LNCAP (cell line): Measurements from ENCODE around the gene PLK1.

ENCODE experiments used
- TF ChIP-seq, protein P1 (sequence below): fragments of 450-650 bp; IDR thresholded peaks from 2 replicates; pipeline ENCODE4 v1.5.1; 2017; ENCODE audit warnings: mild to moderate bottlenecking

Gene PLK1

DNA sequence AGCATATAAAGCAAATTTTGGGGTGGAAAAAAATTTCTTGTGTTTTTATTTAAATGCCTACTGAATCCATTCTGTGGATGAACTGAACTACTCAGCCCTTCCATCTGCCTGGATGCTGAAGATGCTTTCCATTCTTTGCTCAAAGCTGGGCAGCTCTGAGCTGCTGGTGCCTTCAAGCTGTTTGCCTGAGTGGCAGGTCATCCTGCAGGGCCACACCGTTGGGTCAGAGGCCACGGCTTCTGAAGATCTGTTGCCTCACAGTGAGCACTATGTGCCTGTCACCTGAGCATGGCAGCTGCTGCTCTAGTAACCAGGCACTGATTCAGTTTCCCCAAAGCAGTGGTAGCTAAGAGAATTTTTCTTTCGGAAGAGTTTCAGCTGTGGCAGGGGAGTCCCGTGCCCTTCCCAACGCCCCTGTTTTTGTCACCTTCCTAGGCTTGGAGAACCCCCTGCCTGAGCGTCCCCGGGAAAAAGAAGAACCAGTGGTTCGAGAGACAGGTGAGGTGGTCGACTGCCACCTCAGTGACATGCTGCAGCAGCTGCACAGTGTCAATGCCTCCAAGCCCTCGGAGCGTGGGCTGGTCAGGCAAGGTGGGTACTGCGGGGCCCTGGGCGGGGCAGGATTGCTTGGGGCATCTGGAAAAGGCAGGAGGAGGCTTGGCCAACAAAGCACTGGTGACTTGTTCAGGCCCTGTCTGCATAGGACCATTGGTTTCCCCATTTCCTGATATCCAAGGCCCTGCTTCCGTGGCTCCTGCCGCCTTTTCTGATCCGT is 8.5 kb downstream of the PLK1 start:
- TF ChIP-seq, protein P1, sequence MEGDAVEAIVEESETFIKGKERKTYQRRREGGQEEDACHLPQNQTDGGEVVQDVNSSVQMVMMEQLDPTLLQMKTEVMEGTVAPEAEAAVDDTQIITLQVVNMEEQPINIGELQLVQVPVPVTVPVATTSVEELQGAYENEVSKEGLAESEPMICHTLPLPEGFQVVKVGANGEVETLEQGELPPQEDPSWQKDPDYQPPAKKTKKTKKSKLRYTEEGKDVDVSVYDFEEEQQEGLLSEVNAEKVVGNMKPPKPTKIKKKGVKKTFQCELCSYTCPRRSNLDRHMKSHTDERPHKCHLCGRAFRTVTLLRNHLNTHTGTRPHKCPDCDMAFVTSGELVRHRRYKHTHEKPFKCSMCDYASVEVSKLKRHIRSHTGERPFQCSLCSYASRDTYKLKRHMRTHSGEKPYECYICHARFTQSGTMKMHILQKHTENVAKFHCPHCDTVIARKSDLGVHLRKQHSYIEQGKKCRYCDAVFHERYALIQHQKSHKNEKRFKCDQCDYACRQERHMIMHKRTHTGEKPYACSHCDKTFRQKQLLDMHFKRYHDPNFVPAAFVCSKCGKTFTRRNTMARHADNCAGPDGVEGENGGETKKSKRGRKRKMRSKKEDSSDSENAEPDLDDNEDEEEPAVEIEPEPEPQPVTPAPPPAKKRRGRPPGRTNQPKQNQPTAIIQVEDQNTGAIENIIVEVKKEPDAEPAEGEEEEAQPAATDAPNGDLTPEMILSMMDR = no peak

DNA sequence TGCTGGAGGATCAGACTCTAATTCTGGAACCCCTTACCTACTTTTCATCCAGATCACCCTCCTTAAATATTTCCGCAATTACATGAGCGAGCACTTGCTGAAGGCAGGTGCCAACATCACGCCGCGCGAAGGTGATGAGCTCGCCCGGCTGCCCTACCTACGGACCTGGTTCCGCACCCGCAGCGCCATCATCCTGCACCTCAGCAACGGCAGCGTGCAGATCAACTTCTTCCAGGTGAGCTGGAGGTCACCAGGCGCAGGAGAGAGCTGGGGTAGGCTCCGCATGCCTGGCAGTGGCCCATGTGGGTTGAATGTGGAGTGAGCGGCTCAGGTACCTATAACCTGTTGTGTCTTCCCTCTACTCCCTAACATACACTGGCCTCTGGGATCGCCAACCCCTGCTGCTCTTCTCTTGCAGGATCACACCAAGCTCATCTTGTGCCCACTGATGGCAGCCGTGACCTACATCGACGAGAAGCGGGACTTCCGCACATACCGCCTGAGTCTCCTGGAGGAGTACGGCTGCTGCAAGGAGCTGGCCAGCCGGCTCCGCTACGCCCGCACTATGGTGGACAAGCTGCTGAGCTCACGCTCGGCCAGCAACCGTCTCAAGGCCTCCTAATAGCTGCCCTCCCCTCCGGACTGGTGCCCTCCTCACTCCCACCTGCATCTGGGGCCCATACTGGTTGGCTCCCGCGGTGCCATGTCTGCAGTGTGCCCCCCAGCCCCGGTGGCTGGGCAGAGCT is 10.9 kb downstream of the PLK1 start:
- TF ChIP-seq, protein P1 = no peak

- TF ChIP-seq, protein P1 = no peak
These were observed 12.2 kb downstream of the PLK1 start for GRCh38 chr16:23690771-23691482.

DNA sequence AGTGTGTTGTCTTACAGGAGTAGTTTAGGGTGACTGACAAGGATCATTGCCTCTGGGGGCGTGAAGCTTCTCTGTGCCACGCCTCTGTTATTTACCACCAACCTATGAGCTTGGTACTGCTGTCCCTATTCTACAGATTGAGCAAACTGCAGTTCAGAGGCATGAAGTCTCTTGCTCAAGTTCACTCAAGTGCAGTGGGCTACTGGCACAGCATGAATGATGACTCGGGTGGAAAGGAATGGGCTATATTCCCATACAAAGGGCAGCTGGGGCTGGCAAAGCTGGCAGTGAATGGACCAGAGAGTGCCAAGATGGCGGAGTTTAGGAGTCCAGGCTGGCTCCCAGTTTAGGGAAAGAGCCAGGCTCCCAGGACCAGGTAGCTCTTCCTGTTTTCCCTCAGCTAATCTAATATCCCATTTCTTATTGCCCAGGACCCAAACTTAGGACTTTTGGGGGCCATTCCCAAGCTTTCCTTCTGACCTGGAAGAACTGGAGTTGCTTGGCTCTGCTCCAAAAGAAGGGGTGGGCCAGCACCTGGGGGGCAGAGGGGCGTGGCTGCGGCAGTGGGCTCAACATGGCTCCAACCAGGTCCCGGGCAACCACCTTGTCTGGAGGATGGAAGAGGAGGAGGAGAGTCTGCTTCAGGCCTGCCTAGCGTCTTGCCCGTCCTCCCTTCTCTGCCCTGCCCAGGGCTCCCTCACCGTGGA is 12.9 kb downstream of the PLK1 start:
- TF ChIP-seq, protein P1 = no peak

GRCh38 chr16:23692190-23692837 is 13.6 kb downstream of the PLK1 start:
- TF ChIP-seq, protein P1 = no peak

DNA sequence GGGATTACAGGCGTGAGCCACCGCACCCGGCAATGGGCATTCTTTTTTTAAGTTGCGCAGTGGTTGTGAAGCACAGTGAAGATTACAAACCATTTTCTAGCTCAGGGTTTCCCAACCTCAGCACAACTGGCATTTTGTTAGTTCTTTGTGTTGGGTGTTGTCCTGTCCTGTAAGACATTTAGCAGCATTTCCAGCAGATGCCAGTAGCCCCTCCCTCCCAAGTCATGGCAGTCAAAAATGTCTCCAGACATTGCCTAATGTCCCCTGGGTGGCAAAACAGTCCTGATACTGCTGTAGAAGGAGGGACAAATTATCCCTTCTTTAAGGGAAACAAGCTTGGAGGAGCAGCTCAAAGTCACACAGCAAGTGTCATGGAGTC is 15.6 kb downstream of the PLK1 start:
- TF ChIP-seq, protein P1 = no peak
